Stomach (tissue), 9 donors: Measurements from ENCODE around the gene PROSER3. TPM values are rescaled to one million over a fixed set of nuclear protein-coding genes. Genes with fewer than 3 reads are reported as not detected.

Source experiments
- DNase-seq, 2 donors: peaks; one replicate each; pipeline versions ENCODE4 v3.0.0 to v3.0.0-alpha.2; 2013 to 2019
- H3K27ac ChIP-seq, 5 donors: fragments of 200-600 bp in 4 of 5; sonication (generic) in 4 of 5; one replicate each; pipeline ENCODE4 v1.5.1; 2013 to 2019; ENCODE audit warnings: mild to moderate bottlenecking in 1 of 5, moderate library complexity in 1 of 5
- H3K27me3 ChIP-seq, 3 donors: fragments of 200-600 bp; sonication (generic); one replicate each; pipeline ENCODE4 v1.5.1; 2017 to 2019; ENCODE audit warnings: mixed run types in 1 of 3
- H3K36me3 ChIP-seq, 4 donors: fragments of 200-600 bp; sonication (generic); 1 replicate in 3 of 4; 2 replicates in 1 of 4; pipeline ENCODE4 v1.5.1; 2016 to 2019
- H3K4me1 ChIP-seq, 4 donors: fragments of 200-600 bp; sonication (generic); one replicate each; pipeline ENCODE4 v1.5.1; 2016 to 2019
- H3K4me3 ChIP-seq, 4 donors: fragments of 200-600 bp; sonication (generic) in 3 of 4; one replicate each; pipeline ENCODE4 v1.5.1; 2016 to 2019; ENCODE audit warnings: mild to moderate bottlenecking in 1 of 4
- H3K9me3 ChIP-seq, 4 donors: fragments of 200-600 bp; sonication (generic); one replicate each; pipeline ENCODE4 v1.5.1; 2016 to 2019
- EP300 ChIP-seq: sonication (generic); formaldehyde crosslinking; IDR thresholded peaks from one replicate; pipeline ENCODE4 v1.6.1; 2017; ENCODE audit warnings: antibody characterized with exemption
- POLR2A ChIP-seq, 4 donors: fragments of 450-650 bp; IDR thresholded peaks; one replicate each; pipeline ENCODE4 v1.6.1; 2016; ENCODE audit warnings: antibody characterized with exemption in 4 of 4, control low read depth in 2 of 4, mild to moderate bottlenecking in 1 of 4, moderate library complexity in 1 of 4
- POLR2AphosphoS5 ChIP-seq, 3 donors: sonication (generic); formaldehyde crosslinking; IDR thresholded peaks; one replicate each; pipeline ENCODE4 v1.6.1; 2016; ENCODE audit warnings: antibody characterized with exemption in 3 of 3
- WGBS, 5 donors: extraction: QIAGEN DNeasy Blood & Tissue Kit in 3 of 5; methylation state at CpG; one replicate each; pipeline versions ENCODE4 v1.1.5 to v1.1.7; 2013 to 2018; 5-methylcytosine and 5-hydroxymethylcytosine counted together
- intact Hi-C: fragments of 100-400 bp; cut with DNase I; formaldehyde crosslinking; loops from one replicate; pipeline ENCODE4 v1.15.1; 2023; ENCODE audit warnings: low total_unique reads
- polyA plus RNA-seq, 3 donors: library from polyadenylated mRNA; stranded (reverse); fragments of 200-250 nt; gene quantifications; one replicate each; pipeline ENCODE4 v1.2.3, GENCODE V29; 2013
- total RNA-seq, 5 donors: library from RNA; depleted of rRNA; stranded (reverse); fragments of >200 nt; gene quantifications; one replicate each; pipeline versions ENCODE4 v1.1.0 to v1.2.3, GENCODE V29; 2014 to 2016
- TF ChIP-seq, protein P1 (sequence below), 7 experiments: fragments of 450-650 bp in 4 of 7; fragments of 200-600 bp in 3 of 7; sonication (generic) in 3 of 7; IDR thresholded peaks; one replicate each; pipeline ENCODE4 v1.5.1; 2016 to 2019; ENCODE audit warnings: antibody characterized with exemption in 7 of 7, control low read depth in 2 of 7, mild to moderate bottlenecking in 1 of 7
- donor health status: healthy with polysubstance abuse.
- donor health status: Bipolar disorder and iron deficiency.
- donor health status: healthy.

The PROSER3 gene
- total and polyA plus RNA-seq, 8 donors, result 3.6 to 61.3 (median 10.5) TPM

DNA sequence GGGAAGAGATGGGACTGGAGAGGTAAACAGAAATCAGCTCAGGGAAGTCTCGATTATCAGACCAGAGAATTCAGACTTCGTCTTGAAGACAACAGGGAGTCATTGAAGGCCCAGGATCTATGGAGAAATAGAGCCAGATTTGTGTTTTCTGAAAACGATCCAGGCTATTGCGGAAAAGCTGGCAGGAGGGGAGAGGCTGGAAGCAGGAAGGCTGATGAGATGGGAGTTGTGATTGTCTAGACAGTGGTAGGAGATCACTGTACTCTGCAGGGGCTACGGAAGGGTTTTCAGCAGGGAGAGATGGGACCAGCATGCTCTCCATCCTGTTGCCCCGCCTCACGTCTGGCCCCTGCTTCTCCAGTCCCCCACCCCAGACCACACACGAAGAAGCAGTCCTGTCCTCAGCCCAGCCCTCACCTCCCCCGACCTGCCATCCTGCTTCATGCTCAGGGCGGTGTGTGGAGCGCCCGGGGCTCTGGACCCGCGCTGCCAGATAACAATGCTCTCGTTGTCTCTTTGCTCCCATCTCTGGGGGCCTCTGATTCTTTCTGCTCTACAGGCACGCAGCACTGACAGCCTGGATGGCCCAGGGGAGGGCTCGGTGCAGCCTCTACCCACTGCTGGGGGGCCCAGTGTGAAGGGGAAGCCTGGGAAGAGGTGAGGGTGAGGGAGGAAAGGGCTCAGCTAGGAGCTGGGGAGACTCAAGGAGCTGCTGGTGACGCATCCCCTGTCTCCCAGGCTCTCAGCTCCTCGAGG lies 19.3 kb downstream of the PROSER3 start:
- Histone ChIP-seq H3K4me1 (peaks cover 7 to 25% (median 21%) of the 10 kb centered on the region in 4 donors), H3K9me3 (no peaks in the 10 kb centered on the region), H3K4me3 (no peak overlapping the region), H3K36me3 (peaks cover 0 to 42% (median 39%) of the 10 kb centered on the region in 4 donors), H3K27me3 (no peaks in the 10 kb centered on the region), H3K27ac (no peak overlapping the region)
- TF ChIP-seq EP300 (no peak), POLR2AphosphoS5 (IDR thresholded peaks at IDR 0.05) (no peak), POLR2A (IDR thresholded peaks at IDR 0.05) (no peak)
- TF ChIP-seq, protein P1, sequence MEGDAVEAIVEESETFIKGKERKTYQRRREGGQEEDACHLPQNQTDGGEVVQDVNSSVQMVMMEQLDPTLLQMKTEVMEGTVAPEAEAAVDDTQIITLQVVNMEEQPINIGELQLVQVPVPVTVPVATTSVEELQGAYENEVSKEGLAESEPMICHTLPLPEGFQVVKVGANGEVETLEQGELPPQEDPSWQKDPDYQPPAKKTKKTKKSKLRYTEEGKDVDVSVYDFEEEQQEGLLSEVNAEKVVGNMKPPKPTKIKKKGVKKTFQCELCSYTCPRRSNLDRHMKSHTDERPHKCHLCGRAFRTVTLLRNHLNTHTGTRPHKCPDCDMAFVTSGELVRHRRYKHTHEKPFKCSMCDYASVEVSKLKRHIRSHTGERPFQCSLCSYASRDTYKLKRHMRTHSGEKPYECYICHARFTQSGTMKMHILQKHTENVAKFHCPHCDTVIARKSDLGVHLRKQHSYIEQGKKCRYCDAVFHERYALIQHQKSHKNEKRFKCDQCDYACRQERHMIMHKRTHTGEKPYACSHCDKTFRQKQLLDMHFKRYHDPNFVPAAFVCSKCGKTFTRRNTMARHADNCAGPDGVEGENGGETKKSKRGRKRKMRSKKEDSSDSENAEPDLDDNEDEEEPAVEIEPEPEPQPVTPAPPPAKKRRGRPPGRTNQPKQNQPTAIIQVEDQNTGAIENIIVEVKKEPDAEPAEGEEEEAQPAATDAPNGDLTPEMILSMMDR (IDR thresholded peaks at IDR 0.05), result no peak
- intact Hi-C loops, result no loop called here
- no peak for DNase-seq
- 67 to 83% (median 78%) methylated on average over 18 to 19 of the region's 19 CpGs for WGBS, 5 donors

DNA sequence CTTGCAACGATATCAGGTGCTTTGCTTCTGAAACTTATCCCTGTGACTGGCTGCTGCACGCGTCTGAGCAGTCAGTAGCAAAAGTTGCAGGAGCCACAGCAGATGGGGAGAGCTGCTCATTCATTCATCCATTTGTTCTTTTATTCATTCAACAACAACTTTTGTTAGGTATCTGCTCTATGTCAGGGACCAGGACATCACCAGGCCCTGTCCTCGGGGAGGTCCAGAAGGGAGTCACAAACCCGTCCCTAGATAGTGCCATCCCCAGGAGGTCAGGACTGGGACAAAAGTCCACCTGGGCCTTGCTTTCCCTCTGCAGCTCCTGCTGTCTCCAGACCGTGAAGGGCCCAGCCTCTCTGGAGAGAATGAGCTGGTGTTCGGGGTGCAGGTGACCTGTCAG lies 20.0 kb downstream of the PROSER3 start:
- Histone ChIP-seq H3K4me3 (no peak overlapping the region), H3K36me3 (peaks cover 5 to 49% (median 46%) of the 10 kb centered on the region in 4 donors), H3K9me3 (no peaks in the 10 kb centered on the region), H3K4me1 (peaks cover 7 to 25% (median 21%) of the 10 kb centered on the region in 4 donors), H3K27ac (no peak overlapping the region), H3K27me3 (no peaks in the 10 kb centered on the region)
- TF ChIP-seq, protein P1 (IDR thresholded peaks at IDR 0.05), result no peak
- TF ChIP-seq POLR2A (IDR thresholded peaks at IDR 0.05) (no peak), EP300 (no peak), POLR2AphosphoS5 (IDR thresholded peaks at IDR 0.05) (no peak)
- 79 to 95% (median 83%) methylated on average over 6 to 7 of the region's 7 CpGs for WGBS, 5 donors
- no peak for DNase-seq
- intact Hi-C loops, result no loop called here

DNA sequence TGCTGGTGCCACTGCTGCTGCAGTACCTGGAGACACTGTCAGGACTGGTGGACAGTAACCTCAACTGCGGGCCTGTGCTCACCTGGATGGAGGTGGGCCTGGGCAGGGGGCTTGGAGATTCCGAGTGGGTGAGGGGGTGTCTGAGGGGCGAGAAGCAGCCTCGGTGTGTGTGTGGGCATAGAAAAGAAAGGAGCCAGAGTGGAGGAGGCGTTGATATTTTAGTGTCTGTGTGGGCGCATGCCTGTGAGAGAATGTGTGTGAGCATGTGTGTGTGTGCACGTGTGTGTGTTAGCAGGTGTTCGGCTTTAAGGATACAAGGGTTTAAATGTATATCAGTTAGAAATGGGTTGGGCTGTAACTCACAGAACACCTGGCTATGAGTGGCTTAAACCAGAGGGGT lies 21.1 kb downstream of the PROSER3 start:
- no peak for DNase-seq
- Histone ChIP-seq H3K36me3 (peaks cover 5 to 57% (median 48%) of the 10 kb centered on the region in 4 donors), H3K9me3 (no peaks in the 10 kb centered on the region), H3K4me3 (no peak overlapping the region), H3K27ac (no peak overlapping the region), H3K27me3 (no peaks in the 10 kb centered on the region), H3K4me1 (peaks cover 7 to 25% (median 21%) of the 10 kb centered on the region in 4 donors)
- intact Hi-C loops, result no loop called here
- TF ChIP-seq POLR2AphosphoS5 (IDR thresholded peaks at IDR 0.05) (no peak), EP300 (no peak), POLR2A (IDR thresholded peaks at IDR 0.05) (no peak)
- TF ChIP-seq, protein P1 (IDR thresholded peaks at IDR 0.05), result no peak
- 90 to 94% (median 93%) methylated on average over 8 of the region's 8 CpGs for WGBS, 5 donors

DNA sequence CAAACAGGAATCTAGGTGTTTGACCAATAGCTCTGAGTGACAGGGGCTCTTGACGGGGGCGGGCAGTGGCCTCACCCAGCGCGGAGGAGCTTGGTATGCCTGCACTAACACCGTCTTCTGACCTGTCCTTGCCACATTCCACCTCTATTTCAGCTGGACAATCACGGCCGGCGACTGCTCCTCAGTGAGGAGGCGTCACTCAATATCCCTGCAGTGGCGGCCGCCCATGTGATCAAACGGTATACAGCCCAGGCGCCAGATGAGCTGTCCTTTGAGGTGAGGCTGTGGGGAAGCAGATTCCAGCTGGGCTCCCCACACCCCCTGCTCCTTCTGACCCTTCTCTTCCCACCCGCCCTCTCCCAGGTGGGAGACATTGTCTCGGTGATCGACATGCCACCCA lies 22.1 kb downstream of the PROSER3 start:
- Histone ChIP-seq H3K4me1 (peaks cover 7 to 17% (median 15%) of the 10 kb centered on the region in 4 donors), H3K9me3 (no peaks in the 10 kb centered on the region), H3K36me3 (peaks cover 5 to 67% (median 55%) of the 10 kb centered on the region in 4 donors), H3K4me3 (no peak overlapping the region), H3K27ac (no peak overlapping the region), H3K27me3 (no peaks in the 10 kb centered on the region)
- 88 to 95% (median 93%) methylated on average over 13 to 16 of the region's 16 CpGs for WGBS, 5 donors
- TF ChIP-seq EP300 (no peak), POLR2A (IDR thresholded peaks at IDR 0.05) (no peak), POLR2AphosphoS5 (IDR thresholded peaks at IDR 0.05) (no peak)
- TF ChIP-seq, protein P1 (IDR thresholded peaks at IDR 0.05), result no peak
- intact Hi-C loops, result no loop called here
- DNase-seq, result no peak
